K562 (cell line): ENCODE data around the gene ST8SIA2. TPM values are rescaled to one million over a fixed set of nuclear protein-coding genes. Genes with fewer than 3 reads are reported as not detected.

ENCODE experiments used
- CBFA2T3 ChIP-seq: fragments of 450-650 bp; IDR thresholded peaks from 2 replicates; pipeline ENCODE4 v1.6.1; 2017
- E2F3 ChIP-seq: fragments of 250-450 bp; sonication (Bioruptor Pico); IDR thresholded peaks from 2 replicates; pipeline ENCODE4 v1.4.0; 2020; ENCODE audit warnings: mild to moderate bottlenecking
- MLX ChIP-seq, 2 experiments: fragments of 450-650 bp in 1 of 2; sonication (generic) in 1 of 2; formaldehyde crosslinking; conservative IDR thresholded peaks; 2 replicates each; pipeline versions ENCODE4 v1.4.0 to v1.8.1; 2020 to 2022; ENCODE audit warnings: mild to moderate bottlenecking in 1 of 2, missing genetic modification reagents in 1 of 2
- SMARCA4 ChIP-seq: fragments of 450-650 bp; IDR thresholded peaks from 2 replicates; pipeline ENCODE4 v1.6.1; 2016
- ZNF280B ChIP-seq: fragments of 250-450 bp; sonication (Bioruptor Pico); IDR thresholded peaks from 2 replicates; pipeline ENCODE4 v1.5.1; 2021; ENCODE audit warnings: mild to moderate bottlenecking
- ZNF445 ChIP-seq: fragments of 250-450 bp; sonication (Bioruptor Pico); IDR thresholded peaks from 2 replicates; pipeline ENCODE4 v1.4.0; 2020; ENCODE audit warnings: low read depth, mild to moderate bottlenecking, moderate library complexity
- polyA plus RNA-seq, 8 experiments: library from polyadenylated mRNA; depleted of rRNA in 4 of 8; stranded (reverse) in 5 of 8; unstranded in 3 of 8; fragments of >200 nt; fragmentation: Nextera tagmentation in 2 of 8; fragmentation: Illumina TruSeq in 1 of 8; extraction: Ambion mirVana in 2 of 8; extraction: Trizol in 1 of 8; gene quantifications; 2 replicates each; pipeline versions ENCODE4 v1.2.1 to v1.2.3, GENCODE V29; 2011 to 2014; ENCODE audit warnings: inconsistent platforms in 1 of 8, missing spikeins in 1 of 8
- total RNA-seq, 7 experiments: library from RNA; depleted of rRNA in 6 of 7; stranded (reverse); fragments of >200 nt in 6 of 7; fragmentation: Illumina TruSeq in 2 of 7; extraction: Trizol in 2 of 7; gene quantifications; 2 replicates each; pipeline versions ENCODE4 v1.2.1 to v1.2.3, GENCODE V29; 2011 to 2021; ENCODE audit warnings: low replicate concordance in 1 of 7
- TF ChIP-seq, protein P1 (sequence below): fragments of 250-450 bp; sonication (Bioruptor Pico); IDR thresholded peaks from 2 replicates; pipeline ENCODE4 v1.4.0; 2020; ENCODE audit warnings: mild to moderate bottlenecking, moderate library complexity, borderline replicate concordance
- TF ChIP-seq, protein P2 (sequence below), 2 experiments: IDR thresholded peaks in 1 of 2; conservative IDR thresholded peaks in 1 of 2; 2 replicates each; pipeline ENCODE4 v1.6.1; 2016; ENCODE audit warnings: low read depth in 2 of 2, mild to moderate bottlenecking in 1 of 2, missing compliant biosample characterization in 1 of 2, missing genetic modification characterization in 1 of 2, moderate library complexity in 1 of 2

ST8SIA2 gene
- total and polyA plus RNA-seq, 9 of the 15 experiments (the other 6 are each of a cell fraction or from before 2014, with no cell fraction given) = not detected

- no peak for TF ChIP-seq ZNF280B
- TF ChIP-seq, protein P1, sequence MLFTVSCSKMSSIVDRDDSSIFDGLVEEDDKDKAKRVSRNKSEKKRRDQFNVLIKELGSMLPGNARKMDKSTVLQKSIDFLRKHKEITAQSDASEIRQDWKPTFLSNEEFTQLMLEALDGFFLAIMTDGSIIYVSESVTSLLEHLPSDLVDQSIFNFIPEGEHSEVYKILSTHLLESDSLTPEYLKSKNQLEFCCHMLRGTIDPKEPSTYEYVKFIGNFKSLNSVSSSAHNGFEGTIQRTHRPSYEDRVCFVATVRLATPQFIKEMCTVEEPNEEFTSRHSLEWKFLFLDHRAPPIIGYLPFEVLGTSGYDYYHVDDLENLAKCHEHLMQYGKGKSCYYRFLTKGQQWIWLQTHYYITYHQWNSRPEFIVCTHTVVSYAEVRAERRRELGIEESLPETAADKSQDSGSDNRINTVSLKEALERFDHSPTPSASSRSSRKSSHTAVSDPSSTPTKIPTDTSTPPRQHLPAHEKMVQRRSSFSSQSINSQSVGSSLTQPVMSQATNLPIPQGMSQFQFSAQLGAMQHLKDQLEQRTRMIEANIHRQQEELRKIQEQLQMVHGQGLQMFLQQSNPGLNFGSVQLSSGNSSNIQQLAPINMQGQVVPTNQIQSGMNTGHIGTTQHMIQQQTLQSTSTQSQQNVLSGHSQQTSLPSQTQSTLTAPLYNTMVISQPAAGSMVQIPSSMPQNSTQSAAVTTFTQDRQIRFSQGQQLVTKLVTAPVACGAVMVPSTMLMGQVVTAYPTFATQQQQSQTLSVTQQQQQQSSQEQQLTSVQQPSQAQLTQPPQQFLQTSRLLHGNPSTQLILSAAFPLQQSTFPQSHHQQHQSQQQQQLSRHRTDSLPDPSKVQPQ = no peak
- no peak for TF ChIP-seq MLX (CRISPR knock-in tag; conservative IDR thresholded peaks at IDR 0.05)
- TF ChIP-seq E2F3 (CRISPR knock-in tag) = no peak
- TF ChIP-seq, protein P2, sequence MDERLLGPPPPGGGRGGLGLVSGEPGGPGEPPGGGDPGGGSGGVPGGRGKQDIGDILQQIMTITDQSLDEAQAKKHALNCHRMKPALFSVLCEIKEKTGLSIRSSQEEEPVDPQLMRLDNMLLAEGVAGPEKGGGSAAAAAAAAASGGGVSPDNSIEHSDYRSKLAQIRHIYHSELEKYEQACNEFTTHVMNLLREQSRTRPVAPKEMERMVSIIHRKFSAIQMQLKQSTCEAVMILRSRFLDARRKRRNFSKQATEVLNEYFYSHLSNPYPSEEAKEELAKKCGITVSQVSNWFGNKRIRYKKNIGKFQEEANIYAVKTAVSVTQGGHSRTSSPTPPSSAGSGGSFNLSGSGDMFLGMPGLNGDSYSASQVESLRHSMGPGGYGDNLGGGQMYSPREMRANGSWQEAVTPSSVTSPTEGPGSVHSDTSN (CRISPR knock-in tag; IDR thresholded peaks at IDR 0.05; ENCODE audit: low read depth) = no peak
- TF ChIP-seq, protein P2 (tag; conservative IDR thresholded peaks at IDR 0.05; ENCODE audit: low read depth) = no peak; the same call in 1 of the 2 replicates
- TF ChIP-seq ZNF445 = no peak
- TF ChIP-seq CBFA2T3 = peak; percentile 3; the same call in 1 of the 2 replicates
- TF ChIP-seq SMARCA4 = peak; percentile 76
- TF ChIP-seq, all 486 proteins: peak for 23
Observed at GRCh38 chr15:92429378-92430068, 35.8 kb downstream of the ST8SIA2 start (continued).
